ENCODE results near the gene ACHE. TPM values are rescaled to one million over a fixed set of nuclear protein-coding genes. Genes with fewer than 3 reads are reported as not detected.
A peak's percentile ranks its signal among the peaks of the same experiment; 100 is the strongest.

ACHE gene
- total RNA-seq, 1 experiment from 2014 or later: 0.40 TPM

GRCh38 chr7:100852048-100852872, 43.4 kb downstream of the ACHE start, which contains the start of gene SLC12A9:
Gene SLC12A9 (plus strand): TSS chr7:100852713. CDS start chr7:100854198, 1,485 bp downstream.
- Histone ChIP-seq H2AFZ (ENCODE audit: low read length) (peak within 1 kb of the TSS; percentile 87), H3K4me2 (ENCODE audit: low read length) (peak within 1 kb of the TSS; percentile 90), H3K36me3 (ENCODE audit: low read depth, low read length) (no peaks in the 10 kb centered on the region), H3K9me2 (replicated peaks; ENCODE audit: low read length) (no peaks in the 10 kb centered on the region), H4K20me1 (ENCODE audit: low read length) (no peaks in the 10 kb centered on the region), H3K9me3 (ENCODE audit: low read length) (no peaks in the 10 kb centered on the region), H3K27me3 (ENCODE audit: low read length) (no peaks in the 10 kb centered on the region), H3K4me3 (ENCODE audit: low read length) (peak within 1 kb of the TSS; percentile 96), H3K79me2 (ENCODE audit: low read length) (peaks cover 30% of the 10 kb centered on the region), H3K27ac (ENCODE audit: low read length) (peak within 1 kb of the TSS; percentile 79), H3F3A (ENCODE audit: low read length, unreplicated experiment) (no peaks in the 10 kb centered on the region), H3K4me1 (ENCODE audit: insufficient read depth, low read length) (peaks cover 12% of the 10 kb centered on the region; the same call in 1 of the 2 replicates), H3K9ac (ENCODE audit: low read length) (peak within 1 kb of the TSS; percentile 86)
- DNase-seq (peak; percentile 85), ATAC-seq (peak; percentile 98)
- POLR2A ChIA-PET (ENCODE audit: unreplicated experiment): interaction anchor here (0.5 to 1.4 kb wide), 4 partner anchors 22 to 377 kb away, joined by 4 to 8 read pairs (median 5); partner anchors contain the start of genes SRRT and UFSP1
- intact Hi-C loops (cut with micrococcal nuclease): loop anchor here (1.0 to 10.0 kb wide), 6 partner anchors 25 to 387 kb away; partner anchors contain the start of genes EPHB4 and SPACDR
- BruUV-seq (replicated peaks): TSS peak; percentile 85
- CTCF ChIA-PET: interaction anchor here (0.5 to 1.8 kb wide), 9 partner anchors 20 to 220 kb away, joined by 3 to 24 read pairs (median 6); partner anchors contain the start of genes EPHB4 and POP7
- TF ChIP-seq CTCF (conservative IDR thresholded peaks at IDR 0.05; ENCODE audit: low read depth, low read length): peak; percentile 91
- no peak for TF ChIP-seq EZH2phosphoT487 (IDR thresholded peaks at IDR 0.05; ENCODE audit: borderline replicate concordance, low read length)

GRCh38 chr7:100847360-100847759, 48.3 kb downstream of the ACHE start:
- Histone ChIP-seq H3F3A (ENCODE audit: low read length, unreplicated experiment) (no peaks in the 10 kb centered on the region), H3K4me3 (ENCODE audit: low read length) (no peak overlapping the region), H3K27ac (ENCODE audit: low read length) (no peak overlapping the region), H3K9ac (ENCODE audit: low read length) (no peak overlapping the region), H3K4me1 (ENCODE audit: insufficient read depth, low read length) (0 out of 2 replicates have a peak, but pooled peaks cover 4% of the 10 kb centered on the region), H3K36me3 (ENCODE audit: low read depth, low read length) (no peaks in the 10 kb centered on the region), H3K27me3 (ENCODE audit: low read length) (no peaks in the 10 kb centered on the region), H3K79me2 (ENCODE audit: low read length) (no peaks in the 10 kb centered on the region), H4K20me1 (ENCODE audit: low read length) (no peaks in the 10 kb centered on the region), H3K9me2 (replicated peaks; ENCODE audit: low read length) (no peaks in the 10 kb centered on the region), H2AFZ (ENCODE audit: low read length) (no peak overlapping the region), H3K9me3 (ENCODE audit: low read length) (no peaks in the 10 kb centered on the region), H3K4me2 (ENCODE audit: low read length) (no peak overlapping the region)
- intact Hi-C loops (cut with micrococcal nuclease): no loop called here
- TF ChIP-seq CTCF (conservative IDR thresholded peaks at IDR 0.05; ENCODE audit: low read depth, low read length) (no peak), EZH2 (IDR thresholded peaks at IDR 0.05; ENCODE audit: low read length, unreplicated experiment) (no peak), EZH2phosphoT487 (IDR thresholded peaks at IDR 0.05; ENCODE audit: borderline replicate concordance, low read length) (no peak)
- CTCF ChIA-PET: no interaction called here
- POLR2A ChIA-PET (ENCODE audit: unreplicated experiment): no interaction called here
- DNase-seq: no peak
- ATAC-seq: no peak
- no TSS peak for BruUV-seq (replicated peaks)
